ENCODE data around the gene PFN1. TPM values are rescaled to one million over a fixed set of nuclear protein-coding genes. Genes with fewer than 3 reads are reported as not detected.

The PFN1 gene
- total and polyA plus RNA-seq, 7 experiments from 2014 or later: 430 to 2,132 (median 726) TPM

GRCh38 chr17:4949321-4950074, 1.2 kb upstream of the PFN1 start:
- peaks cover 5 to 31% (median 16%) of the 10 kb centered on the region in 3 experiments for H3K36me3 ChIP-seq (ENCODE audit: control insufficient read depth in 2 of 3, insufficient read depth in 3 of 3, low read length in 3 of 3)
- POLR2A ChIA-PET: interaction anchor here (0.6 to 13.0 kb wide), 13 partner anchors 11 to 241 kb away, joined by 3 to 278 read pairs (median 7); partner anchors contain the start of genes C17orf107, CAMTA2, RNF167 and SLC25A11
- peak overlapping the region; percentile 83 to 98 (median 88) for H3K27ac Mint-ChIP-seq
- H3K4me1 Mint-ChIP-seq: peaks cover 31 to 45% (median 38%) of the 10 kb centered on the region in 7 donors
- peak; percentile 59 to 82 (median 79) for DNase-seq
- H3K9me3 ChIP-seq (ENCODE audit: control insufficient read depth in 2 of 3, low read length in 3 of 3): no peaks in the 10 kb centered on the region
- CTCF ChIA-PET: interaction anchor here (0.6 to 2.3 kb wide), 4 partner anchors 10 to 100 kb away, joined by 3 to 12 read pairs (median 4); partner anchors contain the start of genes RNF167, SLC25A11 and SPAG7
- H3K4me3 ChIP-seq (ENCODE audit: low read length): peak overlapping the region; percentile 98
- peaks cover 0 to 2% (median 0%) of the 10 kb centered on the region in 5 donors for H3K27me3 Mint-ChIP-seq
- peaks cover 5 to 31% (median 18%) of the 10 kb centered on the region in 5 donors for H3K36me3 Mint-ChIP-seq
- H3K4me3 Mint-ChIP-seq: peak overlapping the region; percentile 83 to 100 (median 96)
- intact Hi-C loops (cut with micrococcal nuclease): loop anchor here (1.0 to 10.0 kb wide), 11 partner anchors 18 to 1705 kb away; partner anchors contain the start of genes INCA1 (in 2 of the 2), KIF1C (in 2 of the 2), NUP88 (in 2 of the 2) and ZNF594 (in 2 of the 2)
- peaks cover 0 to 5% (median 0%) of the 10 kb centered on the region in 11 donors for H3K9me3 Mint-ChIP-seq
- H3K27me3 ChIP-seq (ENCODE audit: control insufficient read depth in 2 of 2, insufficient read depth in 2 of 2, low read length in 2 of 2): no peaks in the 10 kb centered on the region
- H3K4me1 ChIP-seq (ENCODE audit: control insufficient read depth in 2 of 2, insufficient read depth in 2 of 2, low read length in 2 of 2): peaks cover 21 to 29% of the 10 kb centered on the region in 2 donors
- ATAC-seq: peak; percentile 62
- H3K27ac ChIP-seq (ENCODE audit: low read depth, low read length): peak overlapping the region; percentile 89

DNA sequence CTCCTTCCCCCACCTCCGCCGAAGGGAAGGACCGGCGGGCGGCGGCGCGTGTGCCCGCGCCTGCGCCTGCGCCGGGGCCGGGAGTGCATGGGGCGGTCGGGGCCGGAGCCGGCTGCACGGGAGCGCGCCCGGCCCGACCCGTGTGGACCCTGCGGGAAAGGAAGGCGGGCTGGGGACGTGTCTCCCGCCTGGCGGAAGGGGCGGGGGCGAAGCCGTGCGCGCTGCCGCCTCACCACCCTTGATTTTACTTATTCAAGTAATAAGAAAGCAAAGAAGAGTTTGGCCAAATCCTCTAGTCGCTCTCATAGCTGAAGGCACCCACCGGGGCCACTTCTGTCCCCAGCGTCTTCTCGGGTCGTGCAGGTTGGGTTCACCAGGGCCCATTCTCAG, 596 bp upstream of the PFN1 start:
- Mint-ChIP-seq H3K9me3 (peaks cover 0 to 5% (median 0%) of the 10 kb centered on the region in 11 donors), H3K36me3 (peaks cover 5 to 36% (median 18%) of the 10 kb centered on the region in 5 donors), H3K4me3 (peak overlapping the region; percentile 92 to 100 (median 98)), H3K27ac (peak overlapping the region; percentile 83 to 100 (median 96)), H3K27me3 (peaks cover 0 to 2% (median 0%) of the 10 kb centered on the region in 5 donors), H3K4me1 (peaks cover 37 to 50% (median 43%) of the 10 kb centered on the region in 7 donors)
- Histone ChIP-seq H3K9me3 (ENCODE audit: control insufficient read depth in 2 of 3, low read length in 3 of 3) (no peaks in the 10 kb centered on the region), H3K36me3 (ENCODE audit: control insufficient read depth in 2 of 3, insufficient read depth in 3 of 3, low read length in 3 of 3) (peaks cover 5 to 31% (median 16%) of the 10 kb centered on the region in 3 experiments), H3K27ac (ENCODE audit: low read depth, low read length) (peak overlapping the region; percentile 89), H3K4me3 (ENCODE audit: low read length) (peak overlapping the region; percentile 98), H3K27me3 (ENCODE audit: control insufficient read depth in 2 of 2, insufficient read depth in 2 of 2, low read length in 2 of 2) (no peaks in the 10 kb centered on the region), H3K4me1 (ENCODE audit: control insufficient read depth in 2 of 2, insufficient read depth in 2 of 2, low read length in 2 of 2) (peaks cover 27 to 35% of the 10 kb centered on the region in 2 donors)
- ChIA-PET CTCF (interaction anchor here (0.6 to 2.3 kb wide), 5 partner anchors 9 to 804 kb away, joined by 3 to 12 read pairs (median 4); partner anchors contain the start of genes RNF167, SLC25A11 and SPAG7), POLR2A (interaction anchor here (0.6 to 13.0 kb wide), 17 partner anchors 10 to 805 kb away, joined by 3 to 278 read pairs (median 6); partner anchors contain the start of genes C17orf107, CAMTA2, RNF167 and SLC25A11)
- intact Hi-C loops (cut with micrococcal nuclease): loop anchor here (1.0 to 10.0 kb wide), 13 partner anchors 9 to 1706 kb away; partner anchors contain the start of genes ARRB2 (in 2 of the 2), INCA1 (in 2 of the 2), KIF1C (in 2 of the 2) and NUP88 (in 2 of the 2)
- ATAC-seq (peak; percentile 58), DNase-seq (peak in 7 of 9 donors; percentile 69 to 84 (median 79))

DNA sequence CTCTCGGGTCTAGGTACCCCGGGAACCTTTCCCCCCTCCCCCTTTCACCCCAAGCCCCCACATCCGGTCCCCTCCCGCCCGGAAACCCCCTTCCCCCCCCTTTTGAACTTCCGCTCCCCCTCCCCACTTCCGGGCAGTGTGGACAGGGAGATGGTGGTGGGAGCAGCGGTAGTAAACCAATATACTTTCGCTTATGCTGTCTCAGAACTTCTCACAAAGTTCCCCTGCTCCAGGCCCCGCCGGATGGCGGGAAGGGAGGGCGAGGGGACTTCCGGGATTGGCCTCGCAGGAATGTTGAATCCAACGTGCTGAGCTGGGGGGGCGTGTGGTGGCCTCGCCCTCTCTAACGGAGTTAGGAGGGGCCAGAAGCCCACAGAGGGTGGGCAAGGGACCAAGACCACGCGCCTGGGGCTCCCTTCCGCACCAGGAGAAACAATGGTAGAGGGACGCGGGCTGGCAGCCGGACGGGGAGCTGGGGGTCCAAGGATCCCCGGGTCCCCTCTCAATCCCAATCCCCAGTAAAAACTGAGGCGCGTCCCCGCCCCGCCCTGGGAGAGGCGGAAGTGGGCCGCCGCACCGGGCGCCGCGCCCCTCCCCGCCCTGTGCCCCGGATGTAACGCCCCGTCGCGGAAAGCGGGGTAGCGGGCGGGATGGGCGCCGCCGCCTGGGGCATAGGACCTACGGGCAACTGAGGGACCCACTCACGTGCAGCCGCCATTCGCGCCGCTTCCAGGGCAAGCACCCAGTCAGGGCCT, 742 bp downstream of the PFN1 start:
- CTCF ChIA-PET: interaction anchor here (1.4 to 2.3 kb wide), 2 partner anchors 14 to 20 kb away, joined by 4 to 12 read pairs; partner anchors contain the start of gene SPAG7
- H3K4me3 Mint-ChIP-seq: peak overlapping the region; percentile 92 to 100 (median 98)
- peak overlapping the region; percentile 81 to 98 (median 94) for H3K27ac Mint-ChIP-seq
- peaks cover 48 to 59% (median 56%) of the 10 kb centered on the region in 7 donors for H3K4me1 Mint-ChIP-seq
- Histone ChIP-seq H3K4me1 (ENCODE audit: control insufficient read depth in 2 of 2, insufficient read depth in 2 of 2, low read length in 2 of 2) (peaks cover 41 to 48% of the 10 kb centered on the region in 2 donors), H3K9me3 (ENCODE audit: control insufficient read depth in 2 of 3, low read length in 3 of 3) (no peaks in the 10 kb centered on the region), H3K27ac (ENCODE audit: low read depth, low read length) (peak overlapping the region; percentile 89), H3K27me3 (ENCODE audit: control insufficient read depth in 2 of 2, insufficient read depth in 2 of 2, low read length in 2 of 2) (no peaks in the 10 kb centered on the region), H3K4me3 (ENCODE audit: low read length) (peak overlapping the region; percentile 98), H3K36me3 (ENCODE audit: control insufficient read depth in 2 of 3, insufficient read depth in 3 of 3, low read length in 3 of 3) (peaks cover 14 to 42% (median 16%) of the 10 kb centered on the region in 3 experiments)
- peak; percentile 35 for ATAC-seq
- intact Hi-C loops (cut with micrococcal nuclease): loop anchor here (1.0 to 10.0 kb wide), 13 partner anchors 7 to 1707 kb away; partner anchors contain the start of genes INCA1 (in 2 of the 2), KIF1C (in 2 of the 2), MINK1 (in 2 of the 2) and NUP88 (in 2 of the 2)
- POLR2A ChIA-PET: interaction anchor here (0.6 to 13.0 kb wide), 19 partner anchors 9 to 804 kb away, joined by 3 to 278 read pairs (median 5); partner anchors contain the start of genes C17orf107, CAMTA2, INCA1 and KIF1C
- DNase-seq: peak; percentile 51 to 81 (median 66)
- peaks cover 5 to 45% (median 25%) of the 10 kb centered on the region in 5 donors for H3K36me3 Mint-ChIP-seq
- H3K9me3 Mint-ChIP-seq: peaks cover 0 to 5% (median 0%) of the 10 kb centered on the region in 11 donors
- H3K27me3 Mint-ChIP-seq: peaks cover 0 to 2% (median 0%) of the 10 kb centered on the region in 5 donors

GRCh38 chr17:4947010-4947410, 1.3 kb downstream of the PFN1 start:
- Mint-ChIP-seq H3K4me1 (peaks cover 53 to 64% (median 62%) of the 10 kb centered on the region in 7 donors), H3K4me3 (peak overlapping the region; percentile 92 to 100 (median 96)), H3K36me3 (peaks cover 5 to 51% (median 30%) of the 10 kb centered on the region in 5 donors), H3K27ac (peak overlapping the region; percentile 70 to 98 (median 93)), H3K27me3 (peaks cover 0 to 2% (median 0%) of the 10 kb centered on the region in 5 donors), H3K9me3 (peaks cover 0 to 5% (median 0%) of the 10 kb centered on the region in 11 donors)
- no peaks in the 10 kb centered on the region for H3K9me3 ChIP-seq (ENCODE audit: control insufficient read depth in 2 of 3, low read length in 3 of 3)
- no peaks in the 10 kb centered on the region for H3K27me3 ChIP-seq (ENCODE audit: control insufficient read depth in 2 of 2, insufficient read depth in 2 of 2, low read length in 2 of 2)
- no peak for DNase-seq
- peaks cover 14 to 46% (median 16%) of the 10 kb centered on the region in 3 experiments for H3K36me3 ChIP-seq (ENCODE audit: control insufficient read depth in 2 of 3, insufficient read depth in 3 of 3, low read length in 3 of 3)
- H3K27ac ChIP-seq (ENCODE audit: low read depth, low read length): peak overlapping the region; percentile 89
- POLR2A ChIA-PET: interaction anchor here (0.6 to 13.0 kb wide), 12 partner anchors 8 to 235 kb away, joined by 3 to 278 read pairs (median 8); partner anchors contain the start of genes C17orf107, CAMTA2, INCA1 and KIF1C
- peaks cover 46 to 54% of the 10 kb centered on the region in 2 donors for H3K4me1 ChIP-seq (ENCODE audit: control insufficient read depth in 2 of 2, insufficient read depth in 2 of 2, low read length in 2 of 2)
- intact Hi-C loops (cut with micrococcal nuclease): loop anchor here (2.0 to 10.0 kb wide), 5 partner anchors 114 to 1708 kb away; partner anchors contain the start of genes MINK1 (in 2 of the 2), ZNF594 (in 2 of the 2), C17orf100 (in 1 of the 2) and MED31 (in 1 of the 2)
- CTCF ChIA-PET: interaction anchor here (2.1 to 2.3 kb wide), 2 partner anchors 20 kb away, joined by 9 to 12 read pairs; partner anchors contain the start of gene SPAG7
- ATAC-seq: no peak
- peak overlapping the region; percentile 98 for H3K4me3 ChIP-seq (ENCODE audit: low read length)

- H3K36me3 Mint-ChIP-seq: peaks cover 5 to 57% (median 34%) of the 10 kb centered on the region in 5 donors
- H3K27ac ChIP-seq (ENCODE audit: low read depth, low read length): peak overlapping the region; percentile 89
- peaks cover 59 to 70% (median 65%) of the 10 kb centered on the region in 7 donors for H3K4me1 Mint-ChIP-seq
- no peaks in the 10 kb centered on the region for H3K9me3 ChIP-seq (ENCODE audit: control insufficient read depth in 2 of 3, low read length in 3 of 3)
- ChIA-PET CTCF (interaction anchor here (2.1 kb wide), 1 partner anchor 21 kb away, joined by 9 read pairs; the partner anchor contains the start of gene SPAG7), POLR2A (interaction anchor here (0.8 to 13.0 kb wide), 10 partner anchors 22 to 156 kb away, joined by 3 to 278 read pairs (median 4); partner anchors contain the start of genes C17orf107, CAMTA2, INCA1 and KIF1C)
- peak overlapping the region; percentile 92 to 100 (median 96) for H3K4me3 Mint-ChIP-seq
- H3K4me3 ChIP-seq (ENCODE audit: low read length): peak overlapping the region; percentile 98
- H3K9me3 Mint-ChIP-seq: peaks cover 0 to 6% (median 0%) of the 10 kb centered on the region in 11 donors
- DNase-seq (no peak), ATAC-seq (no peak)
- peaks cover 51 to 57% of the 10 kb centered on the region in 2 donors for H3K4me1 ChIP-seq (ENCODE audit: control insufficient read depth in 2 of 2, insufficient read depth in 2 of 2, low read length in 2 of 2)
- H3K27ac Mint-ChIP-seq: peak overlapping the region; percentile 70 to 98 (median 93)
- peaks cover 0 to 2% (median 0%) of the 10 kb centered on the region in 5 donors for H3K27me3 Mint-ChIP-seq
- intact Hi-C loops (cut with micrococcal nuclease): loop anchor here (2.0 to 10.0 kb wide), 5 partner anchors 114 to 1708 kb away; partner anchors contain the start of genes MINK1 (in 2 of the 2), ZNF594 (in 2 of the 2), C17orf100 (in 1 of the 2) and MED31 (in 1 of the 2)
- H3K36me3 ChIP-seq (ENCODE audit: control insufficient read depth in 2 of 3, insufficient read depth in 3 of 3, low read length in 3 of 3): peaks cover 14 to 46% (median 16%) of the 10 kb centered on the region in 3 experiments
- H3K27me3 ChIP-seq (ENCODE audit: control insufficient read depth in 2 of 2, insufficient read depth in 2 of 2, low read length in 2 of 2): no peaks in the 10 kb centered on the region
Observed at GRCh38 chr17:4946312-4946976, 1.9 kb downstream of the PFN1 start.

Data from naive thymus-derived CD4-positive, alpha-beta T cell (primary cell).